DMS53 treated with DMSO at 0.1 percent for 48 hours (cell line): ENCODE measurements around the gene MARCHF9.
A peak's percentile ranks its signal among the peaks of the same experiment; 100 is the strongest.

Source experiments
- DNase-seq: peaks from one replicate; lab custom pipeline; 2025; ENCODE audit not compliant: unreplicated experiment; lab: John Stamatoyannopoulos, UW

MARCHF9 gene

GRCh38 chr12:57737467-57738460 is 17.1 kb upstream of the MARCHF9 start:
- no peak for DNase-seq

GRCh38 chr12:57738661-57739237 is 16.2 kb upstream of the MARCHF9 start, which contains the start of gene AGAP2:
AGAP2 (minus strand) TSS chr12:57738742; CDS start chr12:57738246, 496 bp downstream.
- DNase-seq, result no peak

- no peak for DNase-seq
These were observed 15.5 kb upstream of the MARCHF9 start for GRCh38 chr12:57739387-57739786.

GRCh38 chr12:57739914-57740538 is 14.9 kb upstream of the MARCHF9 start:
- no peak for DNase-seq

GRCh38 chr12:57740656-57741412 is 14.1 kb upstream of the MARCHF9 start:
- no peak for DNase-seq

- DNase-seq, result no peak
These were observed 13.5 kb upstream of the MARCHF9 start for GRCh38 chr12:57741413-57741789.

GRCh38 chr12:57741844-57742738 is 12.8 kb upstream of the MARCHF9 start:
- no peak for DNase-seq

GRCh38 chr12:57743769-57744168 is 11.1 kb upstream of the MARCHF9 start:
- no peak for DNase-seq

GRCh38 chr12:57744194-57744776 is 10.6 kb upstream of the MARCHF9 start:
- DNase-seq, result peak; percentile 69

GRCh38 chr12:57744777-57745484 is 10.0 kb upstream of the MARCHF9 start, which contains the start of gene TSPAN31:
TSPAN31 (plus strand) TSS chr12:57745039; CDS start chr12:57745155, 116 bp downstream.
- peak; percentile 99 for DNase-seq

- no peak for DNase-seq
These were observed 9.4 kb upstream of the MARCHF9 start for GRCh38 chr12:57745485-57745881.

- DNase-seq, result no peak
These were observed 8.9 kb upstream of the MARCHF9 start for GRCh38 chr12:57746025-57746424.

- no peak for DNase-seq
These were observed 5.8 kb upstream of the MARCHF9 start for GRCh38 chr12:57749061-57749460.

GRCh38 chr12:57750561-57751431 is 4.1 kb upstream of the MARCHF9 start:
- DNase-seq, result no peak

- no peak for DNase-seq
These were observed 3.5 kb upstream of the MARCHF9 start for GRCh38 chr12:57751432-57751787.

- DNase-seq, result peak; percentile 99
These were observed 2.9 kb upstream of the MARCHF9 start, which contains the start of gene CDK4 for GRCh38 chr12:57751788-57752667. CDK4 (minus strand) TSS chr12:57752310; CDS start chr12:57751717, 593 bp downstream.

GRCh38 chr12:57752668-57753000 is 2.3 kb upstream of the MARCHF9 start:
- no peak for DNase-seq
